PC-9 (cell line): ENCODE results near the gene SETD5. TPM values are rescaled to one million over a fixed set of nuclear protein-coding genes. Genes with fewer than 3 reads are reported as not detected.

Source experiments
- BruUV-seq: library from RNA; stranded (reverse); fragments of 400-500 nt; replicated peaks from 2 replicates; lab custom pipeline; 2021; lab: Mats Ljungman, UMichigan
- CTCF ChIA-PET: fragments of 300-600 bp; sonication (Branson Sonifier 250); formaldehyde crosslinking; loops from one replicate; lab custom pipeline; 2022; ENCODE audit warnings: antibody characterized with exemption; lab: Charles Lee
- POLR2A ChIA-PET: fragments of 300-600 bp; sonication (Branson Sonifier 250); formaldehyde crosslinking; loops from one replicate; lab custom pipeline; 2022; ENCODE audit warnings: antibody characterized with exemption; ENCODE audit not compliant: unreplicated experiment; lab: Charles Lee
- DNase-seq, 2 experiments: peaks; one replicate each; pipeline versions ENCODE4 v3.0.0 to v3.0.0-alpha.2; 2015 to 2022; ENCODE audit warnings: mixed read lengths in 1 of 2
- H2AFZ ChIP-seq: fragments of 200-600 bp; sonication (generic); 2 replicates; pipeline ENCODE4 v1.8.1; 2017; ENCODE audit warnings: antibody characterized with exemption
- H3F3A ChIP-seq: fragments of 200-600 bp; sonication (generic); 2 replicates; pipeline ENCODE4 v1.8.1; 2017; ENCODE audit warnings: antibody characterized with exemption, mild to moderate bottlenecking, low read depth; ENCODE audit not compliant: insufficient read depth
- H3K27ac ChIP-seq: fragments of 200-600 bp; sonication (generic); 2 replicates; pipeline ENCODE4 v1.6.1; 2016; ENCODE audit warnings: mixed run types
- H3K27me3 ChIP-seq: fragments of 200-600 bp; sonication (generic); 2 replicates; pipeline ENCODE4 v1.6.1; 2016; ENCODE audit warnings: low read depth, mixed run types; ENCODE audit not compliant: insufficient read depth
- H3K36me3 ChIP-seq: fragments of 200-600 bp; sonication (generic); 2 replicates; pipeline ENCODE4 v1.6.1; 2016; ENCODE audit warnings: low read depth, mixed run types
- H3K4me1 ChIP-seq: fragments of 200-600 bp; sonication (generic); replicated peaks from 2 replicates; pipeline ENCODE4 v1.6.1; 2016; ENCODE audit warnings: mixed run types; ENCODE audit not compliant: insufficient read depth
- H3K4me2 ChIP-seq: fragments of 200-600 bp; sonication (generic); 2 replicates; pipeline ENCODE4 v1.6.1; 2017; ENCODE audit warnings: mixed run types
- H3K4me3 ChIP-seq: fragments of 200-600 bp; sonication (generic); 2 replicates; pipeline ENCODE4 v1.6.1; 2016; ENCODE audit warnings: mixed run types
- H3K79me2 ChIP-seq: fragments of 200-600 bp; sonication (generic); 2 replicates; pipeline ENCODE4 v1.6.1; 2017; ENCODE audit warnings: low read depth, mixed run types
- H3K9me2 ChIP-seq: fragments of 200-600 bp; sonication (generic); 2 replicates; pipeline ENCODE4 v1.8.1; 2017; ENCODE audit warnings: mild to moderate bottlenecking; ENCODE audit not compliant: insufficient read depth
- H3K9me3 ChIP-seq: fragments of 200-600 bp; sonication (generic); 2 replicates; pipeline ENCODE4 v1.8.1; 2016; ENCODE audit warnings: low read depth; ENCODE audit not compliant: insufficient read depth
- H4K20me1 ChIP-seq: fragments of 200-600 bp; sonication (generic); 2 replicates; pipeline ENCODE4 v1.8.1; 2017; ENCODE audit not compliant: insufficient read depth
- EZH2 ChIP-seq: fragments of 200-600 bp; sonication (generic); IDR thresholded peaks from 2 replicates; pipeline ENCODE4 v1.8.0; 2017; ENCODE audit warnings: antibody characterized with exemption, low read depth
- intact Hi-C: fragments of 100-400 bp; cut with micrococcal nuclease; formaldehyde crosslinking; loops from one replicate; pipeline ENCODE4 v1.10.0; 2022; ENCODE audit not compliant: unreplicated experiment
- total RNA-seq: library from RNA; stranded (reverse); gene quantifications from 2 replicates; pipeline ENCODE4 v1.2.3, GENCODE V29; 2021
- TF ChIP-seq, protein P1 (sequence below): fragments of 200-600 bp; sonication (generic); conservative IDR thresholded peaks from 2 replicates; pipeline ENCODE4 v1.6.1; 2017; ENCODE audit warnings: mixed run types, antibody characterized with exemption, mild to moderate bottlenecking, moderate library complexity

SETD5 gene
- total RNA-seq, 1 experiment from 2014 or later, result 140 TPM

GRCh38 chr3:9499455-9500107, 102.2 kb downstream of the SETD5 start:
- no peak overlapping the region for H3K4me2 ChIP-seq
- H2AFZ ChIP-seq, result no peak overlapping the region
- intact Hi-C loops, result loop anchor here (5.0 to 10.0 kb wide), 3 partner anchors 148 to 305 kb away; partner anchors contain the start of genes BRPF1 and MTMR14
- ChIA-PET CTCF (interaction anchor here (0.7 kb wide), 2 partner anchors 376 to 935 kb away, joined by 3 to 4 read pairs; no protein-coding TSS in a partner anchor), POLR2A (no interaction called here)
- H3K79me2 ChIP-seq, result no peaks in the 10 kb centered on the region
- no peaks in the 10 kb centered on the region for H3K27me3 ChIP-seq
- no TSS peak for BruUV-seq
- no peaks in the 10 kb centered on the region for H3K9me2 ChIP-seq
- H3F3A ChIP-seq, result peaks cover 21% of the 10 kb centered on the region
- no peak for TF ChIP-seq EZH2
- TF ChIP-seq, protein P1, sequence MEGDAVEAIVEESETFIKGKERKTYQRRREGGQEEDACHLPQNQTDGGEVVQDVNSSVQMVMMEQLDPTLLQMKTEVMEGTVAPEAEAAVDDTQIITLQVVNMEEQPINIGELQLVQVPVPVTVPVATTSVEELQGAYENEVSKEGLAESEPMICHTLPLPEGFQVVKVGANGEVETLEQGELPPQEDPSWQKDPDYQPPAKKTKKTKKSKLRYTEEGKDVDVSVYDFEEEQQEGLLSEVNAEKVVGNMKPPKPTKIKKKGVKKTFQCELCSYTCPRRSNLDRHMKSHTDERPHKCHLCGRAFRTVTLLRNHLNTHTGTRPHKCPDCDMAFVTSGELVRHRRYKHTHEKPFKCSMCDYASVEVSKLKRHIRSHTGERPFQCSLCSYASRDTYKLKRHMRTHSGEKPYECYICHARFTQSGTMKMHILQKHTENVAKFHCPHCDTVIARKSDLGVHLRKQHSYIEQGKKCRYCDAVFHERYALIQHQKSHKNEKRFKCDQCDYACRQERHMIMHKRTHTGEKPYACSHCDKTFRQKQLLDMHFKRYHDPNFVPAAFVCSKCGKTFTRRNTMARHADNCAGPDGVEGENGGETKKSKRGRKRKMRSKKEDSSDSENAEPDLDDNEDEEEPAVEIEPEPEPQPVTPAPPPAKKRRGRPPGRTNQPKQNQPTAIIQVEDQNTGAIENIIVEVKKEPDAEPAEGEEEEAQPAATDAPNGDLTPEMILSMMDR, result no peak
- no peaks in the 10 kb centered on the region for H3K9me3 ChIP-seq
- no peak for DNase-seq
- H3K4me1 ChIP-seq, result peaks cover 21% of the 10 kb centered on the region
- 0 out of 2 replicates have a peak, but pooled peaks cover 6% of the 10 kb centered on the region for H4K20me1 ChIP-seq
- no peaks in the 10 kb centered on the region for H3K36me3 ChIP-seq
- H3K4me3 ChIP-seq, result no peak overlapping the region
- no peak overlapping the region for H3K27ac ChIP-seq

DNA sequence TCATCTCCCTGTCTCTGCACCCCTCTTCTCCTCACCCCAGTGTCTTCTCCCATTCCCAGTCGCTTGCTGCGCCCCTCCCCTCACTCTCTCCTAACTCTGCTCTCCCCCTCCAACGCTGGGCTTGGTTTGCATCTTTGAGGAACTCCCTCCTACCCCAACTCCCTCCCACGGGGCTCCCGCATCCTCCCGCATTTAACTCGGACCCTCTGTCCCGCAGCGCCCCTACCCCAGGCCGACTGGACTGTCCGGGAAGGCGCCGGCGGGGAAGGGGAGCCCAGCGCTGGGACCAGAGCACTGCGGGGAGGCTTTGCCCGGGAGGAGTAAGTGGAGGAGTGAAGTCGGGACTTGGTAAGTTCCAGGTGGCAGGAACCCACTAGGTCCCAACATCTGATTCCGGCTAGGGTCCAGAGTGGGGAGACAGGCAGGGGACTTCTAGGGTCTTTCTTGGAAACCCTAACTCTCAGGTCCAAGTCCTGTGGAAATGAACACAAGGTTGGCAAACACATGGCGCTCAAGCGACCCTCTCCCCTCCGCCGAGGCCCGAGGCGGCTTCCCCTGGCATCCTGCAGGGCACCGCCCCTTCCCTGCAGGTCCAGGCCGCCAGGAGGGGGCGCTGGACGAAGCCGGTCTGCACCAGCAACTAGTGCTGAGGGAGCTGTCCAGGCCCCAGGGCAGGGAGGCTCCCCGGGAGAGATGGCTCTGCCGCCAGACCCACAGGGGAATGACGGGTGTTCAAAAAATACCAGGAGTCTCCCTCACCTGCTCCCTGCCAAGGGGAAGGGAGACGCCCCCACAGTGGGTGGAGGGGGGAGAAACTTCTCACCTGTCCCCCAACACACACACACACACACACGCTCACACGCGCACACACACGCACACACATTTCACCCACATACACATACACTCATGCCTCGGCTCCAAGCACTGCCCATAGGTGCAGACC, 103.0 kb downstream of the SETD5 start:
- POLR2A ChIA-PET, result no interaction called here

More for the DNA sequence above, 103.0 kb downstream of the SETD5 start:
- CTCF ChIA-PET, result interaction anchor here (0.7 kb wide), 1 partner anchor 934 kb away, joined by 4 read pairs; no protein-coding TSS in a partner anchor
- Histone ChIP-seq H3K27ac (no peak overlapping the region), H3K9me3 (no peaks in the 10 kb centered on the region), H3F3A (peaks cover 21% of the 10 kb centered on the region), H3K27me3 (no peaks in the 10 kb centered on the region), H3K4me1 (peaks cover 21% of the 10 kb centered on the region), H3K79me2 (no peaks in the 10 kb centered on the region), H3K9me2 (no peaks in the 10 kb centered on the region), H3K4me3 (no peak overlapping the region), H3K36me3 (no peaks in the 10 kb centered on the region), H2AFZ (no peak overlapping the region), H3K4me2 (no peak overlapping the region), H4K20me1 (0 out of 2 replicates have a peak, but pooled peaks cover 6% of the 10 kb centered on the region)
- intact Hi-C loops, result loop anchor here (5.0 to 10.0 kb wide), 3 partner anchors 147 to 304 kb away; partner anchors contain the start of genes BRPF1 and MTMR14
- BruUV-seq, result no TSS peak
- TF ChIP-seq, protein P1, result peak; percentile 57
- no peak for TF ChIP-seq EZH2
- DNase-seq, result peak in 1 of 2 experiments; percentile 56
